Heart left ventricle (tissue), 16 donors: ENCODE results near the gene C12orf43. TPM values are rescaled to one million over a fixed set of nuclear protein-coding genes. Genes with fewer than 3 reads are reported as not detected.

Experiments
- ATAC-seq, 4 donors: fragments of 200-7000 bp; cut with Tn5 transposase; one replicate each; pipeline ENCODE4 v1.9.1; 2020 to 2022; ENCODE audit warnings: moderate library complexity in 4 of 4, mild to moderate bottlenecking in 3 of 4, moderate number of reproducible peaks in 1 of 4
- DNase-seq, 5 donors: peaks; one replicate each; pipeline ENCODE4 v3.0.0-alpha.2; 2020
- H3K27ac ChIP-seq, 12 donors: fragments of 200-600 bp; sonication (generic) in 4 of 12; one replicate each; pipeline versions ENCODE4 v1.5.0 to v1.8.0; 2016 to 2022; ENCODE audit warnings: mild to moderate bottlenecking in 2 of 12
- H3K27me3 ChIP-seq, 9 donors: fragments of 200-600 bp; sonication (generic) in 2 of 9; one replicate each; pipeline versions ENCODE4 v1.5.1 to v1.8.0; 2016 to 2022; ENCODE audit warnings: mild to moderate bottlenecking in 3 of 9
- H3K36me3 ChIP-seq, 9 donors: fragments of 200-600 bp; sonication (generic) in 2 of 9; one replicate each; pipeline versions ENCODE4 v1.5.0 to v1.8.0; 2018 to 2022; ENCODE audit warnings: mild to moderate bottlenecking in 2 of 9
- H3K4me1 ChIP-seq, 12 donors: fragments of 200-600 bp; sonication (generic) in 4 of 12; one replicate each; pipeline versions ENCODE4 v1.5.0 to v1.8.0; 2016 to 2022; ENCODE audit warnings: mild to moderate bottlenecking in 3 of 12
- H3K4me3 ChIP-seq, 12 donors: fragments of 200-600 bp; sonication (generic) in 4 of 12; one replicate each; pipeline versions ENCODE4 v1.5.0 to v1.8.0; 2017 to 2022; ENCODE audit warnings: mild to moderate bottlenecking in 9 of 12, moderate library complexity in 4 of 12
- H3K9me3 ChIP-seq, 12 donors: fragments of 200-600 bp; sonication (generic) in 4 of 12; one replicate each; pipeline versions ENCODE4 v1.5.0 to v1.8.0; 2016 to 2022; ENCODE audit warnings: mild to moderate bottlenecking in 1 of 12
- POLR2A ChIP-seq, 2 donors: fragments of 450-650 bp; IDR thresholded peaks; one replicate each; pipeline ENCODE4 v1.6.1; 2017; ENCODE audit warnings: antibody characterized with exemption in 2 of 2, mild to moderate bottlenecking in 2 of 2, moderate library complexity in 2 of 2
- WGBS, 4 donors: extraction: QIAGEN DNeasy Blood & Tissue Kit in 2 of 4; methylation state at CpG; one replicate each; pipeline versions ENCODE4 v1.1.5 to v1.1.7; 2013 to 2018; 5-methylcytosine and 5-hydroxymethylcytosine counted together
- intact Hi-C, 10 donors: fragments of 100-400 bp; cut with DNase I; formaldehyde crosslinking; loops; one replicate each; pipeline versions ENCODE4 v1.11.1 to v1.14.2; 2022
- polyA plus RNA-seq, 2 donors: library from polyadenylated mRNA; stranded (reverse); fragments of 200-250 nt; gene quantifications; one replicate each; pipeline ENCODE4 v1.2.3, GENCODE V29; 2013
- total RNA-seq, 9 donors: library from RNA; depleted of rRNA in 2 of 9; stranded (reverse); fragments of >200 nt in 2 of 9; fragmentation: NEBNext Ultra II Directional in 3 of 9; extraction: Animal tissue kit (Norgen Biotek cat#: 25700) in 3 of 9; gene quantifications; one replicate each; pipeline versions ENCODE4 v1.1.0 to v1.2.4, GENCODE V29; 2016 to 2023
- TF ChIP-seq, protein P1 (sequence below), 12 donors: fragments of 200-600 bp; sonication (generic) in 4 of 12; IDR thresholded peaks; one replicate each; pipeline versions ENCODE4 v1.5.0 to v1.8.0; 2018 to 2022; ENCODE audit warnings: antibody characterized with exemption in 12 of 12, mild to moderate bottlenecking in 5 of 12
- donor health status: ischemic (EF 13 %, LVEDD 7.1; RV severe dilation, severe dysfunction).
- donor health status: healthy with polysubstance abuse.
- donor health status: DM: no; HTN: yes; CAD: no.
- donor health status: DM: no; HTN: no; CAD: no.
- donor health status: ischemic (EF 25% LVEDD 6.9; RV normal size, moderate dysfunction).
- donor health status: ischemic (EF 25% LVEDD 5.7; RV mildly dilated, moderate dysfunction).
- donor health status: healthy.
- donor health status: DM: yes; HTN: yes; CAD: no.
- donor health status: ischemic (EF 35%, LVEDD 5.7; RV mildly dilated, moderate dysfunction).
- donor health status: nonischemic (EF 11% LVEDD 7.7; RV severe dilation, severe dysfunction).
- donor health status: DM: yes; HTN: yes; CAD: no.
- donor health status: PGD.
- donor health status: ischemic (EF 29% LVEDD 5.4; RV normal size, mild dysfunction).
- donor health status: nonischemic (EF 23%, LVEDD 6.1; RV moderate dilation, normal function).

The C12orf43 gene
- total and polyA plus RNA-seq, 11 donors = 5.9 to 16.3 (median 9.2) TPM

DNA sequence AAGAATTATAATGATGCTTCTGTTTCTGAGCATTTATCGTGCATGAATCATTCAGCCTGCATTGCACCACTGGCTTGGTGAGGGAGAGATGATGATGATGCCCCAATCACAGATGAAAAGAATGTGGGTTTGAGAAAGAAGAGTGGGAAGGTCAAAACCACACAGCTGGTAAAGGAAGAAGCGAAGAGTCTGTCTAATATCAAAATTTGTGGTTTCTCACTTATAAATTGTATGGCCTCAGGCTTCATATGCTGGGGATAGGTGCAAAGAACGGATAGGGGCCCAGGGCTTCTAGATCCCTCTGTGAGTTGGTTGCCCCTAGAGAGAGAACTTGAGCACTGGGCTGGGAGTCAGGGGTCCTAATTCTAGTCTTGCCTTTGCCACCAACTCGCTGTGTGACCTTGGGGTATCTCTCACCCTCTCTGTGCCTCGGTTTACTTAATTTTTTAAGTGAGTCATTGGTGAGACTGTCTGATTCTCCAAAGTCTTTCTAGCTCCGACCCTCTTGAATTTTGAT, 20.6 kb upstream of the C12orf43 start:
- peak overlapping the region in 1 of 12 donors; percentile 71 for H3K4me3 ChIP-seq

DNA sequence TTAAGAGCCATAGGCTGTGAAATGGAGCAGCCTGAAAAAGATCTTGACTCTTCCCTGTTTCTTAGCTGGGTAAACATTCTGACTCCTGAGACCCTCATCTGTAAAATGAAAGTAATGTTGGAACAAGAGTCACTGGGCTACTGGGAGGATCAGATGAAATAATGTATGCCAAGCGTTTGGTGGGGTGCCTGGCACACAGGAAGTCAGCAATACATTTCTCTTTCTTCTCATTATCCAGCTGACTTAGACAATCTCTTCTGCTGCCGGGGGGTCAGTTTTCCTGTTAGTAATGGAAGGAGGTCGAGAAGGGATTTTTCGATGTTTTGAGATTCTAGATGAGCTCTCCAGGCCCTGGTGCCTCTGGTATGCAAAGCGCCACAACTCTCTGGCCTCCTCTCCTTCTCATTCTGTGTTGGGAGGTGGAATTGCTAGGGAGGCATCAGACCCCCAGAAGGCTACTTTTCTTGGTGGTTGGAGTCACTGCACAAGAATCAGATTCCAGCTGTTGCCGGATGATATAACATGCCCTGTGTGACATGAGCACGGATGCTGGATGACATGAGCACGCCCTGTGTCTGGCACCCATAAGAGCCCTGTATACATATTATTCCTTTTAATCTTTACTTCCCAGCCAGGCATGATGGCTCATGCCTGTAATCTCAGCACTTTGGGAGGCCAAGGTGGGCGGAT, 18.5 kb upstream of the C12orf43 start:
- WGBS, 4 donors = 81 to 85% (median 83%) methylated on average over 9 of the region's 9 CpGs
- H3K4me3 ChIP-seq = no peak overlapping the region
- peak overlapping the region in 1 of 12 donors; percentile 70 for H3K27ac ChIP-seq
- TF ChIP-seq, protein P1, sequence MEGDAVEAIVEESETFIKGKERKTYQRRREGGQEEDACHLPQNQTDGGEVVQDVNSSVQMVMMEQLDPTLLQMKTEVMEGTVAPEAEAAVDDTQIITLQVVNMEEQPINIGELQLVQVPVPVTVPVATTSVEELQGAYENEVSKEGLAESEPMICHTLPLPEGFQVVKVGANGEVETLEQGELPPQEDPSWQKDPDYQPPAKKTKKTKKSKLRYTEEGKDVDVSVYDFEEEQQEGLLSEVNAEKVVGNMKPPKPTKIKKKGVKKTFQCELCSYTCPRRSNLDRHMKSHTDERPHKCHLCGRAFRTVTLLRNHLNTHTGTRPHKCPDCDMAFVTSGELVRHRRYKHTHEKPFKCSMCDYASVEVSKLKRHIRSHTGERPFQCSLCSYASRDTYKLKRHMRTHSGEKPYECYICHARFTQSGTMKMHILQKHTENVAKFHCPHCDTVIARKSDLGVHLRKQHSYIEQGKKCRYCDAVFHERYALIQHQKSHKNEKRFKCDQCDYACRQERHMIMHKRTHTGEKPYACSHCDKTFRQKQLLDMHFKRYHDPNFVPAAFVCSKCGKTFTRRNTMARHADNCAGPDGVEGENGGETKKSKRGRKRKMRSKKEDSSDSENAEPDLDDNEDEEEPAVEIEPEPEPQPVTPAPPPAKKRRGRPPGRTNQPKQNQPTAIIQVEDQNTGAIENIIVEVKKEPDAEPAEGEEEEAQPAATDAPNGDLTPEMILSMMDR (IDR thresholded peaks at IDR 0.05) = no peak
- no peak for TF ChIP-seq POLR2A (IDR thresholded peaks at IDR 0.05)
- no peaks in the 10 kb centered on the region for H3K9me3 ChIP-seq
- H3K4me1 ChIP-seq = peaks cover 0 to 61% (median 0%) of the 10 kb centered on the region in 12 donors
- peaks cover 0 to 3% (median 0%) of the 10 kb centered on the region in 9 donors for H3K27me3 ChIP-seq
- H3K36me3 ChIP-seq = peaks cover 0 to 9% (median 0%) of the 10 kb centered on the region in 9 donors
- DNase-seq (no peak), ATAC-seq (no peak)
- intact Hi-C loops = no loop called here

More for the DNA sequence above, 20.6 kb upstream of the C12orf43 start:
- Histone ChIP-seq H3K27me3 (peaks cover 0 to 3% (median 0%) of the 10 kb centered on the region in 9 donors), H3K9me3 (no peaks in the 10 kb centered on the region), H3K27ac (no peak overlapping the region), H3K4me1 (peaks cover 0 to 61% (median 0%) of the 10 kb centered on the region in 12 donors), H3K36me3 (no peaks in the 10 kb centered on the region)
- ATAC-seq (no peak), DNase-seq (no peak)
- TF ChIP-seq, protein P1 (IDR thresholded peaks at IDR 0.05) = no peak
- no peak for TF ChIP-seq POLR2A (IDR thresholded peaks at IDR 0.05)
- WGBS, 4 donors = 79 to 86% (median 82%) methylated on average over 6 of the region's 6 CpGs
- intact Hi-C loops = no loop called here

DNA sequence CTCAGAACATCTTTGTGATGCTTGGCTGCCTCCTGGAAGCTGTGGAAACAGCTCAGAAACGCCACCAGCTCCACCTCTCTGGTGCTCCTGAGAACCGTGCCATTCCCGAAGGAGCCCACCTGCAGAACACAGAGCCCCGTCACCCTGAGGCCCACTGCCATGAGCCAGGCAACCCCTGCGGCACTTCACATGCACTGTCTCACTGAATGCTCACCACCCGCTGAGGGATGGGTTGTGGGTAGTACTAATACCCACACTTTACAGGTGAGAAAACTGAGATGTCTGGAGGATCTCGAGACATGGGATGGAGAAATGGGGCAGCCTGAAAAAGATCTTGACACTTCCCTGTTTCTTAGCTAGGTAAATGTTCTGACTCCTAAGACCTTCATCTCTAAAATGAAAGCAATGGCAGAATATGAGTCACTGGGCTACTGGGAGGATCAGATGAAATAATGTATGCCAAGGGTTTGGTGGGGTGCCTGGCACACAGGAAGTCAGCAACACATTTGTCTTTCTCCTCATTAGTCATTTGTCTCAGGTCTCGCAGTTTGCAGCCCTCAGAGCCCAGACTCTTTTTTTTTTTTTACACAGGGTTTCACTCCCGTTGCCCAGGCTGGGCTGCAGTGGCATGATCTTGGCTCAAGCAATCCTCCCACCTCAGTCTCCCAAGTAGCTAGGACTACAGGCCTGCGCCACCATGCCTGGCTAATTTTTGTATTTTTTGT, 17.5 kb upstream of the C12orf43 start:
- 81 to 91% (median 89%) methylated on average over 10 of the region's 10 CpGs for WGBS, 4 donors
- no peak for ATAC-seq
- DNase-seq = no peak
- no peaks in the 10 kb centered on the region for H3K9me3 ChIP-seq
- H3K4me1 ChIP-seq = peaks cover 0 to 55% (median 0%) of the 10 kb centered on the region in 12 donors
- peaks cover 0 to 9% (median 0%) of the 10 kb centered on the region in 9 donors for H3K36me3 ChIP-seq
- H3K4me3 ChIP-seq = peak overlapping the region in 1 of 12 donors; percentile 8
- no peak for TF ChIP-seq POLR2A (IDR thresholded peaks at IDR 0.05)
- TF ChIP-seq, protein P1 (IDR thresholded peaks at IDR 0.05) = no peak
- H3K27me3 ChIP-seq = peaks cover 0 to 3% (median 0%) of the 10 kb centered on the region in 9 donors
- peak overlapping the region in 1 of 12 donors; percentile 70 for H3K27ac ChIP-seq
- intact Hi-C loops = no loop called here
